ENCODE data around the gene PDZD2.

Gene PDZD2

GRCh38 chr5:31708089-31708488, 69.2 kb downstream of the PDZD2 start:
- Histone ChIP-seq H2BK120ac (ENCODE audit: insufficient read depth, low read length, poor library complexity) (no peak overlapping the region), H4K91ac (ENCODE audit: low read depth, low read length) (no peak overlapping the region), H4K12ac (ENCODE audit: low read depth, low read length) (no peak overlapping the region), H3K14ac (ENCODE audit: low read length) (no peak overlapping the region), H3K9ac (ENCODE audit: low read length) (no peak overlapping the region), H2BK12ac (ENCODE audit: low read length) (no peak overlapping the region), H3K79me1 (ENCODE audit: low read length) (no peaks in the 10 kb centered on the region), H3K4me2 (ENCODE audit: low read length) (no peak overlapping the region), H2AK5ac (ENCODE audit: low read length) (no peak overlapping the region), H2BK5ac (ENCODE audit: low read depth, low read length, poor library complexity) (no peak overlapping the region), H3K36me3 (ENCODE audit: control insufficient read depth in 1 of 2, insufficient read depth in 2 of 2, low read length in 2 of 2) (no peaks in the 10 kb centered on the region), H3K4me3 (ENCODE audit: low read depth, low read length) (no peak overlapping the region), H3K27ac (ENCODE audit: low read depth, low read length) (no peak overlapping the region), H3K18ac (ENCODE audit: low read length) (no peak overlapping the region), H2AFZ (ENCODE audit: insufficient read depth, low read length, poor library complexity) (no peak overlapping the region), H3K4ac (ENCODE audit: low read depth, low read length) (no peak overlapping the region), H4K8ac (ENCODE audit: low read depth, low read length) (no peak overlapping the region), H3K9me3 (ENCODE audit: insufficient read depth, low read depth, low read length) (no peaks in the 10 kb centered on the region), H3K23ac (ENCODE audit: low read length) (no peak overlapping the region), H3K27me3 (ENCODE audit: insufficient read depth, low read length) (no peaks in the 10 kb centered on the region), H3K79me2 (ENCODE audit: control insufficient read depth, insufficient read depth, low read length, poor library complexity) (no peaks in the 10 kb centered on the region), H3K4me1 (ENCODE audit: control insufficient read depth in 1 of 2, insufficient read depth in 2 of 2, low read length in 2 of 2) (peaks cover 3 to 5% of the 10 kb centered on the region in 2 experiments)
- DNase-seq, result no peak
- WGBS (ENCODE audit: extremely low coverage, insufficient coverage, insufficient read length), result no CpG with 5 or more reads among the region's 5 CpGs

DNA sequence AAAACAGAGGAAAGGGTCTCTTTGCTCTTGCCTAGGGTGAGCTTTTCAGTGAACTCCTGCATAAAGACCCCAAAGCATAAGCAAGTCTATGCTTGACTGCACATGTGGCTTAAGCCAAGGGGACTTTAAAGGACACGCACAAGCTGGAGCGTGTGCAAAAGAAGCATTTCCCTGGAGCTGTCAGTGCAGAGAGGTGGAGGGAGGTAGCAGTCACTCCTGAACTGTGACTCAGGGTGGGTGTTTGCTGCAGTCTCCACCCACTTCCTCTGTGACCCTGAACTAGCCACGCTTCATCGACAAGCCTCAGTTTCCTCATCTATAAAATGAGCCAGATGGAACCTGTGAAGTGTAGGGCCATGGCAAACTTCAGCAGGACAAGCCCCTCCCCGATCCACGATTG, 72.4 kb downstream of the PDZD2 start:
- H3K18ac ChIP-seq (ENCODE audit: low read length), result no peak overlapping the region
- H3K23ac ChIP-seq (ENCODE audit: low read length), result no peak overlapping the region
- peaks cover 3% of the 10 kb centered on the region in 2 experiments for H3K4me1 ChIP-seq (ENCODE audit: control insufficient read depth in 1 of 2, insufficient read depth in 2 of 2, low read length in 2 of 2)
- H2BK5ac ChIP-seq (ENCODE audit: low read depth, low read length, poor library complexity), result no peak overlapping the region
- no peak for DNase-seq
- no peaks in the 10 kb centered on the region for H3K27me3 ChIP-seq (ENCODE audit: insufficient read depth, low read length)
- H2BK12ac ChIP-seq (ENCODE audit: low read length), result no peak overlapping the region
- no peaks in the 10 kb centered on the region for H3K36me3 ChIP-seq (ENCODE audit: control insufficient read depth in 1 of 2, insufficient read depth in 2 of 2, low read length in 2 of 2)
- no peak overlapping the region for H3K14ac ChIP-seq (ENCODE audit: low read length)
- no peak overlapping the region for H4K8ac ChIP-seq (ENCODE audit: low read depth, low read length)
- H3K9ac ChIP-seq (ENCODE audit: low read length), result no peak overlapping the region
- no peak overlapping the region for H3K4me3 ChIP-seq (ENCODE audit: low read depth, low read length)
- H3K4ac ChIP-seq (ENCODE audit: low read depth, low read length), result no peak overlapping the region
- no peak overlapping the region for H4K91ac ChIP-seq (ENCODE audit: low read depth, low read length)
- no peak overlapping the region for H3K27ac ChIP-seq (ENCODE audit: low read depth, low read length)
- H2AFZ ChIP-seq (ENCODE audit: insufficient read depth, low read length, poor library complexity), result no peak overlapping the region
- H2BK120ac ChIP-seq (ENCODE audit: insufficient read depth, low read length, poor library complexity), result no peak overlapping the region
- H3K4me2 ChIP-seq (ENCODE audit: low read length), result no peak overlapping the region
- WGBS (ENCODE audit: extremely low coverage, insufficient coverage, insufficient read length), result no CpG with 5 or more reads among the region's 6 CpGs
- no peak overlapping the region for H4K12ac ChIP-seq (ENCODE audit: low read depth, low read length)
- no peak overlapping the region for H2AK5ac ChIP-seq (ENCODE audit: low read length)
- no peaks in the 10 kb centered on the region for H3K9me3 ChIP-seq (ENCODE audit: insufficient read depth, low read depth, low read length)
- H3K79me1 ChIP-seq (ENCODE audit: low read length), result no peaks in the 10 kb centered on the region
- H3K79me2 ChIP-seq (ENCODE audit: control insufficient read depth, insufficient read depth, low read length, poor library complexity), result no peaks in the 10 kb centered on the region

- H3K27ac ChIP-seq (ENCODE audit: low read depth, low read length), result no peak overlapping the region
- DNase-seq, result no peak
- no peak overlapping the region for H2BK5ac ChIP-seq (ENCODE audit: low read depth, low read length, poor library complexity)
- H2BK120ac ChIP-seq (ENCODE audit: insufficient read depth, low read length, poor library complexity), result no peak overlapping the region
- H3K27me3 ChIP-seq (ENCODE audit: insufficient read depth, low read length), result no peaks in the 10 kb centered on the region
- WGBS (ENCODE audit: extremely low coverage, insufficient coverage, insufficient read length), result no CpG with 5 or more reads among the region's 10 CpGs
- H2BK12ac ChIP-seq (ENCODE audit: low read length), result no peak overlapping the region
- no peak overlapping the region for H3K14ac ChIP-seq (ENCODE audit: low read length)
- no peak overlapping the region for H3K4me2 ChIP-seq (ENCODE audit: low read length)
- H3K79me2 ChIP-seq (ENCODE audit: control insufficient read depth, insufficient read depth, low read length, poor library complexity), result no peaks in the 10 kb centered on the region
- H4K12ac ChIP-seq (ENCODE audit: low read depth, low read length), result no peak overlapping the region
- no peak overlapping the region for H3K18ac ChIP-seq (ENCODE audit: low read length)
- H2AFZ ChIP-seq (ENCODE audit: insufficient read depth, low read length, poor library complexity), result no peak overlapping the region
- H3K4me1 ChIP-seq (ENCODE audit: control insufficient read depth in 1 of 2, insufficient read depth in 2 of 2, low read length in 2 of 2), result peaks cover 3% of the 10 kb centered on the region in 2 experiments
- no peaks in the 10 kb centered on the region for H3K36me3 ChIP-seq (ENCODE audit: control insufficient read depth in 1 of 2, insufficient read depth in 2 of 2, low read length in 2 of 2)
- no peak overlapping the region for H3K4me3 ChIP-seq (ENCODE audit: low read depth, low read length)
- no peaks in the 10 kb centered on the region for H3K79me1 ChIP-seq (ENCODE audit: low read length)
- no peaks in the 10 kb centered on the region for H3K9me3 ChIP-seq (ENCODE audit: insufficient read depth, low read depth, low read length)
- H3K23ac ChIP-seq (ENCODE audit: low read length), result no peak overlapping the region
- H4K8ac ChIP-seq (ENCODE audit: low read depth, low read length), result no peak overlapping the region
- H2AK5ac ChIP-seq (ENCODE audit: low read length), result no peak overlapping the region
- no peak overlapping the region for H3K9ac ChIP-seq (ENCODE audit: low read length)
- H3K4ac ChIP-seq (ENCODE audit: low read depth, low read length), result no peak overlapping the region
- H4K91ac ChIP-seq (ENCODE audit: low read depth, low read length), result no peak overlapping the region
Measured at GRCh38 chr5:31711935-31712592, 73.1 kb downstream of the PDZD2 start.

DNA sequence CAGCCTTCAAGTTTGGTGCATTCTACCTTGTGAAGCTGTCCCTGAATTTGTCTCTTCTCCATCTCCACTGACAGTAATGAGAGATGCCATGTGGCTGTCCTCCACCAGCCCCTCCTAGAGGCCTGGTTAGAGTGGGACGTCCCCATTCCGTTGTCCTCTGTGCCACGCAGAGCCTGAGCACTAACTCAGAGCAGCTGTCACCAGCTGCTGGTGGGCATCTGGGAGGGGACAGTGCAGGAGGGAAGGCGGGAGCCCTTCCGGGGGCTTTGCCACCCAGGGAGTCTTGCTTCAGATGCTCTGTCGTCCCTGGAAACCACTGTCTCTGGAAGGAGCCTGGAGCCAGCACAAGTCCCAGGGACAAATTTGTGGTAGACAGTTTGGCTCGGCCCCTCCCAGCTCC, 78.6 kb downstream of the PDZD2 start:
- no peak for DNase-seq
- no peak overlapping the region for H4K8ac ChIP-seq (ENCODE audit: low read depth, low read length)
- H2BK12ac ChIP-seq (ENCODE audit: low read length), result no peak overlapping the region
- no peak overlapping the region for H3K23ac ChIP-seq (ENCODE audit: low read length)
- no peaks in the 10 kb centered on the region for H3K79me2 ChIP-seq (ENCODE audit: control insufficient read depth, insufficient read depth, low read length, poor library complexity)
- H2BK5ac ChIP-seq (ENCODE audit: low read depth, low read length, poor library complexity), result no peak overlapping the region
- no peaks in the 10 kb centered on the region for H3K9me3 ChIP-seq (ENCODE audit: insufficient read depth, low read depth, low read length)
- H2AK5ac ChIP-seq (ENCODE audit: low read length), result no peak overlapping the region
- H4K91ac ChIP-seq (ENCODE audit: low read depth, low read length), result no peak overlapping the region
- no peak overlapping the region for H3K18ac ChIP-seq (ENCODE audit: low read length)
- no peak overlapping the region for H2BK120ac ChIP-seq (ENCODE audit: insufficient read depth, low read length, poor library complexity)
- no peaks in the 10 kb centered on the region for H3K4me1 ChIP-seq (ENCODE audit: control insufficient read depth in 1 of 2, insufficient read depth in 2 of 2, low read length in 2 of 2)
- no peaks in the 10 kb centered on the region for H3K79me1 ChIP-seq (ENCODE audit: low read length)
- H2AFZ ChIP-seq (ENCODE audit: insufficient read depth, low read length, poor library complexity), result no peak overlapping the region
- WGBS (ENCODE audit: extremely low coverage, insufficient coverage, insufficient read length), result no CpG with 5 or more reads among the region's 7 CpGs
- H3K9ac ChIP-seq (ENCODE audit: low read length), result no peak overlapping the region
- no peak overlapping the region for H3K27ac ChIP-seq (ENCODE audit: low read depth, low read length)
- no peaks in the 10 kb centered on the region for H3K36me3 ChIP-seq (ENCODE audit: control insufficient read depth in 1 of 2, insufficient read depth in 2 of 2, low read length in 2 of 2)
- no peak overlapping the region for H4K12ac ChIP-seq (ENCODE audit: low read depth, low read length)
- no peak overlapping the region for H3K4me3 ChIP-seq (ENCODE audit: low read depth, low read length)
- H3K27me3 ChIP-seq (ENCODE audit: insufficient read depth, low read length), result no peaks in the 10 kb centered on the region
- no peak overlapping the region for H3K4ac ChIP-seq (ENCODE audit: low read depth, low read length)
- H3K14ac ChIP-seq (ENCODE audit: low read length), result no peak overlapping the region
- H3K4me2 ChIP-seq (ENCODE audit: low read length), result no peak overlapping the region
